Stimulated activated CD4-positive, alpha-beta T cell treated with anti-CD3 and anti-CD28 coated beads, Interleukin-1b, Interleukin-23, amount 100 ng/mL, for 4 hours (primary cell): ENCODE results near the gene LBHD1.
"Not testable (repeated sequence)": the region's sequence is repeated elsewhere in the genome, so short reads cannot be mapped to it uniquely, and the experiment has no call there.

Experiments used
- DNase-seq, 2 donors: peaks; one replicate each; pipeline ENCODE4 v3.0.0-alpha.2; 2020; ENCODE audit warnings: low read depth in 2 of 2

The LBHD1 gene

GRCh38 chr11:62665075-62665598 is 6.9 kb downstream of the LBHD1 start, which contains the start of the genes C11orf98 and CSKMT:
C11orf98 (minus strand) TSS chr11:62665210; CDS start chr11:62665169, 41 bp downstream.
CSKMT (plus strand) TSS chr11:62665312; CDS start chr11:62665880, 568 bp downstream.
- DNase-seq: peak; percentile 94 to 97

- peak; percentile 33 to 38 for DNase-seq
These were observed 7.5 kb downstream of the LBHD1 start for GRCh38 chr11:62664405-62665074.

GRCh38 chr11:62656796-62657429 is 15.2 kb downstream of the LBHD1 start:
- DNase-seq: no peak

- DNase-seq: no peak
These were observed 17.8 kb downstream of the LBHD1 start for GRCh38 chr11:62654297-62654696.

DNA sequence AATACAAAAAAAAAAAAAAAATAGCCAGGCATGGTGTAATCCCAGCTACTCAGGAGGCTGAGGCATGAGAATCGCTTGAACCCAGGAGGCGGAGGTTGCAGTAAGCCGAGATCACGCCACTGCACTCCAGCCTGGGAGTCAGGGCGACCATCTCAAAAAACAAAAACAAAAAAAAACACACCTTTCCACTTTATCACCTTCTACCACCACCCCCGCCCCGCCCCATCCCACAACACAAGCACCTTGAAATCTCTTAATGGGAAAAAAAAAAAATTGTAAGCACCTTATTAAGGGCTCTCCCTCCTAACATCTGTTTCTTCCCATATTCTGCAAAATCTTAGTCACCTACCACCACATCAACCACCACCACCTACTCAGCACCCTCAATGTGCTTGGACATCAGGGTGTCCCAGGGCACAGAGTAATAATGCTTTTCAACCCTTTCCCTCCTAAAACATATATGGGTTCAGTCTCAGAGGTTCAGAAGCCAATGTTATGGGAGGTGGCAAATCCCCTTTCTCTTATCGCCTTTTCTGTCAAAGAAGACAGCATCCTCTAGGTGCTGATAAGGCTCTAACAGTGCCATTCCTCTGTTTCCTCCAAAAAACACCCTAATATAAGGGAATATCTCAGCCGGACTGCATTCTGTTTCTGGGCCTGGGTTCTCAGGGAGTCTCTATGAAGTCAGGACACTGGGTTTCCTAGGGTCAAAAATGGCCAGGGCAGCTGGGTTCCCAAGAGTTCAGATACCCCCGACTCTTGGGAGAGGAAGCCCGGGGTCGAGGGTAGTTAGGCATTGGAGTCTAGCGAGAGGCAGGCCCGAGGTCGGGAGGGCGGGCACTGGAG is 19.7 kb downstream of the LBHD1 start:
- no peak for DNase-seq

- not testable (repeated sequence) for DNase-seq
These were observed 21.8 kb downstream of the LBHD1 start for GRCh38 chr11:62650283-62650682.

GRCh38 chr11:62649486-62649885 is 22.6 kb downstream of the LBHD1 start:
- no peak for DNase-seq

- no peak for DNase-seq
These were observed 23.1 kb downstream of the LBHD1 start for GRCh38 chr11:62648967-62649364.

- DNase-seq: no peak
These were observed 23.7 kb downstream of the LBHD1 start for GRCh38 chr11:62648185-62648966.

GRCh38 chr11:62647609-62648005 is 24.5 kb downstream of the LBHD1 start:
- DNase-seq: no peak

- no peak for DNase-seq
These were observed 25.1 kb downstream of the LBHD1 start for GRCh38 chr11:62646825-62647608.

- DNase-seq: peak; percentile 99
These were observed 25.9 kb downstream of the LBHD1 start, which contains the start of gene GANAB for GRCh38 chr11:62645946-62646824. GANAB (minus strand) TSS chr11:62646613; CDS start chr11:62646599, 14 bp downstream.

DNA sequence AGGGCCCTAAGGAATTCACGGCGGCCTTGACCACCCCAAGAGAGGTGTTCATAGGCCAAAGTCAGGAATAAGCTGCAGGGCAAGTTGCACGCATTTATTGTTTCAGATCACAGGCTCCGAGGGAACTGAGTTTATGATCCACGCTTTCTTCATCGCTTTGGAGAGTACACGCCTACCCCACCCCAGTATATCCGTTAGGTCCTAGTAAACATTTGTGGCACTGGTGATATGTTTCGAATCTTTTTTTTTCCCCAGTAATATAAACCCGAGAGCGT is 26.5 kb downstream of the LBHD1 start:
- no peak for DNase-seq

DNA sequence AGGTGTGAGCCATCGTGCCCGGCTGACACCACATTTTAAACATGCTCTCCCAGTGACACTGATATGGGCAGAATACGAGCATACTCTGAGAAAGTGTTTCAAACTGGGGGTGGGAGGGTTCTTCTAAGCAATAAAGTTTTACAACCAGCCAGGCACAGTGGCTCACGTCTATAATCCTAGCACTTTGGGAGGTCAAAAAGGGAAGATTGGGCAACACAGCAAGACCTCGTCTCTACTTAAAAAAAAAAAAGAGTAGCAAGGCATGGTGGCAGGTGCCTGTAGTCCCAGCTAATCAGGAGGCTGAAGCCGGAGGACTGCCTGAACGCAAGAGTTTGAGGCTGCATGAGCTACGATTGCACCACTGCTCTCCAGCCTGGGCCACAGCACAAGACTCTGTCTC is 27.8 kb downstream of the LBHD1 start:
- no peak for DNase-seq

DNA sequence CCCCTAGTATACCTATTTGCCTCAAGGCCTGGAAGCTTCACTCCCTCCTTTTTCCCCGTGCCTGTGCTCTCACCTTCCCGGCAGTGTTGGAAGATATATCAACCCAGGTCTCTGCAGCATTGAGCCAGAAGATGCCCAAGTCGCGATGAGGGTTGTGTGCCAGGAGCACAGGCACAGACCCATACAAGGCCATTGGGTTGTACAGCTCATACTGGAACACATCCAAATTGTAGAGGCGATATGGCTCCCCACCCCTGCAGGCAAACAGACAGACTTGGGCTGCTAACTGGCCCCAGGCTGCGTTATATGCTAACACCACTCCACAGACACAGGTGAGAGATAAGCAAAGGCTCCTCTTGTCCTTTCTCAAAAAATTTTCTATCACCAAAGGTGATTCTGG is 39.6 kb downstream of the LBHD1 start:
- DNase-seq: no peak

DNA sequence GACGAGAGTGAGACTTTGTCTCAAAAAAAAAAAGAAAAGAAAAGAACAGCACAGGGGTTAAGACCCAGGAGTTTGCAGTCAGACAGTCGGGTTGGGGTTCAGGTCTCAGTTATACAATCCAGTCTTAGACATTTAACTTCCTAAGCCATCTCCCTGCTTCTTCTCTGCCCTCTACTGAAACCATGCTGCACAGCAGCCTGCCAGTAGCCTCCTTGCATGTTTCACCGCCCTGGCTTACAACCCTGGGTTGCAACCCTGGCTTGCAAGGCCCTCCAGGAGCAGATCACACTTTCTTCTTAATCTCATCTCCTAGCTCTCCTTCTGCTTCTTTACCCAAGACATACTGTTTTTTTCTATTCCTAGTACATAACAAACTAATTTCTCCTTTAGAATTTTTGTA is 44.4 kb downstream of the LBHD1 start:
- no peak for DNase-seq

- DNase-seq: no peak
These were observed 49.5 kb downstream of the LBHD1 start for GRCh38 chr11:62622476-62623089.

GRCh38 chr11:62621567-62622470 is 50.2 kb downstream of the LBHD1 start, which contains the start of gene B3GAT3:
B3GAT3 (minus strand) TSS chr11:62621986; CDS start chr11:62621947, 39 bp downstream.
- DNase-seq: peak; percentile 92 to 96
